Measurements from ENCODE around the gene SEL1L. TPM values are rescaled to one million over a fixed set of nuclear protein-coding genes. Genes with fewer than 3 reads are reported as not detected.

SEL1L gene
- total RNA-seq, 1 donor from 2014 or later: 55.4 TPM

GRCh38 chr14:81485372-81485771, 48.3 kb downstream of the SEL1L start:
- no peaks in the 10 kb centered on the region for H3K9me3 Mint-ChIP-seq
- no peaks in the 10 kb centered on the region for H3K27me3 Mint-ChIP-seq
- ATAC-seq (ENCODE audit: low read depth): no peak
- H3K4me3 Mint-ChIP-seq: no peak overlapping the region
- no peak overlapping the region for H3K27ac Mint-ChIP-seq
- TF ChIP-seq CTCF (IDR thresholded peaks at IDR 0.05): no peak
- intact Hi-C loops (cut with micrococcal nuclease): no loop called here
- no peaks in the 10 kb centered on the region for H3K4me1 Mint-ChIP-seq
- POLR2A ChIA-PET: no interaction called here
- CTCF ChIA-PET: no interaction called here
- H3K36me3 Mint-ChIP-seq (ENCODE audit: low read depth): peaks cover 76% of the 10 kb centered on the region
- DNase-seq: no peak

- no peak overlapping the region for H3K4me3 Mint-ChIP-seq
- H3K36me3 Mint-ChIP-seq (ENCODE audit: low read depth): peaks cover 75% of the 10 kb centered on the region
- no peak for DNase-seq
- ChIA-PET CTCF (interaction anchor here (1.2 kb wide), 1 partner anchor 20 kb away, joined by 3 read pairs; no protein-coding TSS in a partner anchor), POLR2A (no interaction called here)
- no peaks in the 10 kb centered on the region for H3K4me1 Mint-ChIP-seq
- no peak for ATAC-seq (ENCODE audit: low read depth)
- intact Hi-C loops (cut with micrococcal nuclease): no loop called here
- no peak overlapping the region for H3K27ac Mint-ChIP-seq
- no peaks in the 10 kb centered on the region for H3K27me3 Mint-ChIP-seq
- no peak for TF ChIP-seq CTCF (IDR thresholded peaks at IDR 0.05)
- no peaks in the 10 kb centered on the region for H3K9me3 Mint-ChIP-seq
Measured at GRCh38 chr14:81484120-81484519, 49.5 kb downstream of the SEL1L start.

- Mint-ChIP-seq H3K36me3 (ENCODE audit: low read depth) (peaks cover 71% of the 10 kb centered on the region), H3K4me3 (no peak overlapping the region), H3K9me3 (no peaks in the 10 kb centered on the region), H3K27me3 (no peaks in the 10 kb centered on the region), H3K4me1 (no peaks in the 10 kb centered on the region), H3K27ac (no peak overlapping the region)
- ChIA-PET CTCF (no interaction called here), POLR2A (no interaction called here)
- ATAC-seq (ENCODE audit: low read depth) (no peak), DNase-seq (no peak)
- intact Hi-C loops (cut with micrococcal nuclease): no loop called here
- no peak for TF ChIP-seq CTCF (IDR thresholded peaks at IDR 0.05)
Measured at GRCh38 chr14:81480741-81481140, 52.9 kb downstream of the SEL1L start.

- no peak for TF ChIP-seq CTCF (IDR thresholded peaks at IDR 0.05)
- H3K4me1 Mint-ChIP-seq: peaks cover 18% of the 10 kb centered on the region
- no peak overlapping the region for H3K4me3 Mint-ChIP-seq
- H3K27ac Mint-ChIP-seq: no peak overlapping the region
- intact Hi-C loops (cut with micrococcal nuclease): no loop called here
- peaks cover 60% of the 10 kb centered on the region for H3K36me3 Mint-ChIP-seq (ENCODE audit: low read depth)
- no peaks in the 10 kb centered on the region for H3K9me3 Mint-ChIP-seq
- ChIA-PET POLR2A (no interaction called here), CTCF (no interaction called here)
- ATAC-seq (ENCODE audit: low read depth): no peak
- no peak for DNase-seq
- H3K27me3 Mint-ChIP-seq: no peaks in the 10 kb centered on the region
Measured at GRCh38 chr14:81478446-81478845, 55.2 kb downstream of the SEL1L start.

- CTCF ChIA-PET: interaction anchor here (1.0 to 1.6 kb wide), 2 partner anchors 12 to 208 kb away, joined by 3 read pairs; no protein-coding TSS in a partner anchor
- ATAC-seq (ENCODE audit: low read depth) (no peak), DNase-seq (no peak)
- no peak for TF ChIP-seq CTCF (IDR thresholded peaks at IDR 0.05)
- intact Hi-C loops (cut with micrococcal nuclease): no loop called here
- H3K4me1 Mint-ChIP-seq: peaks cover 29% of the 10 kb centered on the region
- no peaks in the 10 kb centered on the region for H3K9me3 Mint-ChIP-seq
- no peaks in the 10 kb centered on the region for H3K27me3 Mint-ChIP-seq
- POLR2A ChIA-PET: interaction anchor here (0.6 kb wide), 1 partner anchor 56 kb away, joined by 3 read pairs; no protein-coding TSS in a partner anchor
- H3K36me3 Mint-ChIP-seq (ENCODE audit: low read depth): peaks cover 55% of the 10 kb centered on the region
- H3K4me3 Mint-ChIP-seq: no peak overlapping the region
- H3K27ac Mint-ChIP-seq: no peak overlapping the region
Measured at GRCh38 chr14:81476816-81477215, 56.8 kb downstream of the SEL1L start.
